Measurements from ENCODE around the gene ADI1. TPM values are rescaled to one million over a fixed set of nuclear protein-coding genes. Genes with fewer than 3 reads are reported as not detected.

ADI1 gene
- total and polyA plus RNA-seq, 2 of the 4 experiments (the other 2 are of a cell fraction): 43.2 to 46.0 TPM

GRCh38 chr2:3545788-3546478, 26.6 kb upstream of the ADI1 start:
- Histone ChIP-seq H2BK20ac (ENCODE audit: low read depth, low read length) (no peak overlapping the region), H3K9me1 (ENCODE audit: insufficient read depth, low read length) (no peaks in the 10 kb centered on the region), H2AK5ac (ENCODE audit: low read depth, low read length) (no peak overlapping the region), H3K18ac (ENCODE audit: low read depth, low read length) (no peak overlapping the region), H2AFZ (replicated peaks; ENCODE audit: low read length, poor library complexity) (no peak overlapping the region), H3K9me3 (ENCODE audit: control insufficient read depth, insufficient read depth, low read length) (no peaks in the 10 kb centered on the region), H3K4me1 (ENCODE audit: control insufficient read depth, insufficient read depth, low read length) (no peaks in the 10 kb centered on the region), H3K4ac (ENCODE audit: low read depth, low read length) (no peak overlapping the region), H3K56ac (ENCODE audit: extremely low read depth, insufficient read depth, low read length) (no peak overlapping the region), H3K79me1 (ENCODE audit: low read depth in 1 of 2, low read length in 2 of 2) (peaks cover 29 to 36% of the 10 kb centered on the region in 2 experiments), H4K5ac (ENCODE audit: low read depth, low read length) (no peak overlapping the region), H2BK120ac (ENCODE audit: low read depth, low read length) (no peak overlapping the region), H3K27me3 (ENCODE audit: control insufficient read depth, insufficient read depth, low read length) (no peaks in the 10 kb centered on the region), H3K9ac (ENCODE audit: low read depth, low read length) (no peak overlapping the region), H3K4me3 (ENCODE audit: insufficient read depth, low read depth, low read length) (no peak overlapping the region), H4K8ac (ENCODE audit: low read depth in 2 of 2, low read length in 2 of 2) (no peak overlapping the region), H2AK9ac (replicated peaks; ENCODE audit: low read depth, low read length, poor library complexity) (no peak overlapping the region), H2BK5ac (ENCODE audit: low read depth, low read length, poor library complexity, severe bottlenecking) (no peak overlapping the region), H3K4me2 (ENCODE audit: low read depth, low read length) (no peak overlapping the region), H3K23ac (ENCODE audit: low read depth, low read length) (no peak overlapping the region), H2BK15ac (ENCODE audit: low read depth, low read length) (no peak overlapping the region), H4K91ac (ENCODE audit: insufficient read depth, low read depth, low read length) (no peak overlapping the region), H4K20me1 (ENCODE audit: insufficient read depth, low read length) (no peaks in the 10 kb centered on the region), H3K14ac (replicated peaks; ENCODE audit: low read depth, low read length) (no peak overlapping the region), H3K36me3 (ENCODE audit: control insufficient read depth, insufficient read depth, low read length) (peaks cover 63% of the 10 kb centered on the region), H3K27ac (ENCODE audit: insufficient read depth, low read length) (no peak overlapping the region)
- ATAC-seq (ENCODE audit: low read depth) (no peak), DNase-seq (no peak)
- BruUV-seq (replicated peaks): no TSS peak
- ChIA-PET CTCF (no interaction called here), POLR2A (ENCODE audit: unreplicated experiment) (no interaction called here)
- 60% methylated on average over 1 of the region's 10 CpGs; no CpG with 5 or more reads in 1 of the 2 experiments for WGBS, 2 experiments (ENCODE audit: extremely low coverage in 2 of 2, insufficient read length in 1 of 2)
- intact Hi-C loops (cut with micrococcal nuclease): no loop called here
- dilution Hi-C loops (cut with HindIII; ENCODE audit: low sequenced_read_pairs, unreplicated experiment): no loop called here
- in situ Hi-C loops (cut with MboI; ENCODE audit: low sequenced_read_pairs): no loop called here
- no peak for TF ChIP-seq POLR2A (IDR thresholded peaks at IDR 0.05; ENCODE audit: low read depth, low read length)
- TF ChIP-seq MAFK (IDR thresholded peaks at IDR 0.05; ENCODE audit: low read depth, low read length): no peak
- TF ChIP-seq SMC3 (IDR thresholded peaks at IDR 0.05; ENCODE audit: low read depth, low read length): no peak
- TF ChIP-seq, protein P1, sequence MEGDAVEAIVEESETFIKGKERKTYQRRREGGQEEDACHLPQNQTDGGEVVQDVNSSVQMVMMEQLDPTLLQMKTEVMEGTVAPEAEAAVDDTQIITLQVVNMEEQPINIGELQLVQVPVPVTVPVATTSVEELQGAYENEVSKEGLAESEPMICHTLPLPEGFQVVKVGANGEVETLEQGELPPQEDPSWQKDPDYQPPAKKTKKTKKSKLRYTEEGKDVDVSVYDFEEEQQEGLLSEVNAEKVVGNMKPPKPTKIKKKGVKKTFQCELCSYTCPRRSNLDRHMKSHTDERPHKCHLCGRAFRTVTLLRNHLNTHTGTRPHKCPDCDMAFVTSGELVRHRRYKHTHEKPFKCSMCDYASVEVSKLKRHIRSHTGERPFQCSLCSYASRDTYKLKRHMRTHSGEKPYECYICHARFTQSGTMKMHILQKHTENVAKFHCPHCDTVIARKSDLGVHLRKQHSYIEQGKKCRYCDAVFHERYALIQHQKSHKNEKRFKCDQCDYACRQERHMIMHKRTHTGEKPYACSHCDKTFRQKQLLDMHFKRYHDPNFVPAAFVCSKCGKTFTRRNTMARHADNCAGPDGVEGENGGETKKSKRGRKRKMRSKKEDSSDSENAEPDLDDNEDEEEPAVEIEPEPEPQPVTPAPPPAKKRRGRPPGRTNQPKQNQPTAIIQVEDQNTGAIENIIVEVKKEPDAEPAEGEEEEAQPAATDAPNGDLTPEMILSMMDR (conservative IDR thresholded peaks at IDR 0.05; ENCODE audit: low read depth, low read length): no peak
- TF ChIP-seq CHD1 (IDR thresholded peaks at IDR 0.05; ENCODE audit: low read depth, low read length): no peak
- TF ChIP-seq MAZ (IDR thresholded peaks at IDR 0.05; ENCODE audit: borderline replicate concordance, low read depth, low read length): no peak
- TF ChIP-seq, protein P2, sequence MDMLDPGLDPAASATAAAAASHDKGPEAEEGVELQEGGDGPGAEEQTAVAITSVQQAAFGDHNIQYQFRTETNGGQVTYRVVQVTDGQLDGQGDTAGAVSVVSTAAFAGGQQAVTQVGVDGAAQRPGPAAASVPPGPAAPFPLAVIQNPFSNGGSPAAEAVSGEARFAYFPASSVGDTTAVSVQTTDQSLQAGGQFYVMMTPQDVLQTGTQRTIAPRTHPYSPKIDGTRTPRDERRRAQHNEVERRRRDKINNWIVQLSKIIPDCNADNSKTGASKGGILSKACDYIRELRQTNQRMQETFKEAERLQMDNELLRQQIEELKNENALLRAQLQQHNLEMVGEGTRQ (IDR thresholded peaks at IDR 0.05; ENCODE audit: low read depth, low read length): no peak

Measured in IMR-90 (cell line).